ENCODE data around the gene PIAS3.

PIAS3 gene

GRCh38 chr1:145871994-145872924 is 13.4 kb upstream of the PIAS3 start:
- Histone ChIP-seq H3K9me3 (ENCODE audit: insufficient read depth, low read length) (no peaks in the 10 kb centered on the region), H3K4me1 (ENCODE audit: insufficient read depth, insufficient read length) (peaks cover 3% of the 10 kb centered on the region), H3K9ac (ENCODE audit: insufficient read length, low read depth) (no peak overlapping the region), H3K4me3 (ENCODE audit: insufficient read length, low read depth) (no peak overlapping the region), H3K36me3 (ENCODE audit: insufficient read depth, insufficient read length, low read length) (no peaks in the 10 kb centered on the region), H3K27me3 (ENCODE audit: insufficient read depth, insufficient read length) (peaks cover 5% of the 10 kb centered on the region)
- no peak for DNase-seq (ENCODE audit: low read depth, low spot score)
- TF ChIP-seq SUZ12 (IDR thresholded peaks at IDR 0.05; ENCODE audit: extremely low read depth, insufficient read depth, insufficient read length) (no peak), YY1 (IDR thresholded peaks at IDR 0.05; ENCODE audit: insufficient read depth, insufficient read length) (no peak), ZNF274 (IDR thresholded peaks at IDR 0.05; ENCODE audit: low read depth, low read length) (no peak)

GRCh38 chr1:145868232-145868631 is 9.4 kb upstream of the PIAS3 start:
- DNase-seq (ENCODE audit: low read depth, low spot score): no peak
- Histone ChIP-seq H3K9me3 (ENCODE audit: insufficient read depth, low read length) (no peaks in the 10 kb centered on the region), H3K4me3 (ENCODE audit: insufficient read length, low read depth) (no peak overlapping the region), H3K27me3 (ENCODE audit: insufficient read depth, insufficient read length) (no peaks in the 10 kb centered on the region), H3K9ac (ENCODE audit: insufficient read length, low read depth) (no peak overlapping the region), H3K36me3 (ENCODE audit: insufficient read depth, insufficient read length, low read length) (no peaks in the 10 kb centered on the region), H3K4me1 (ENCODE audit: insufficient read depth, insufficient read length) (peaks cover 4% of the 10 kb centered on the region)
- TF ChIP-seq YY1 (IDR thresholded peaks at IDR 0.05; ENCODE audit: insufficient read depth, insufficient read length) (no peak), SUZ12 (IDR thresholded peaks at IDR 0.05; ENCODE audit: extremely low read depth, insufficient read depth, insufficient read length) (no peak), ZNF274 (IDR thresholded peaks at IDR 0.05; ENCODE audit: low read depth, low read length) (no peak)

GRCh38 chr1:145863282-145864018 is 4.6 kb upstream of the PIAS3 start:
- TF ChIP-seq ZNF274 (IDR thresholded peaks at IDR 0.05; ENCODE audit: low read depth, low read length): no peak
- no peak for TF ChIP-seq YY1 (IDR thresholded peaks at IDR 0.05; ENCODE audit: insufficient read depth, insufficient read length)
- no peak for TF ChIP-seq SUZ12 (IDR thresholded peaks at IDR 0.05; ENCODE audit: extremely low read depth, insufficient read depth, insufficient read length)
- Histone ChIP-seq H3K27me3 (ENCODE audit: insufficient read depth, insufficient read length) (no peaks in the 10 kb centered on the region), H3K4me3 (ENCODE audit: insufficient read length, low read depth) (no peak overlapping the region), H3K36me3 (ENCODE audit: insufficient read depth, insufficient read length, low read length) (no peaks in the 10 kb centered on the region), H3K9ac (ENCODE audit: insufficient read length, low read depth) (no peak overlapping the region), H3K9me3 (ENCODE audit: insufficient read depth, low read length) (no peaks in the 10 kb centered on the region), H3K4me1 (ENCODE audit: insufficient read depth, insufficient read length) (peaks cover 7% of the 10 kb centered on the region)
- no peak for DNase-seq (ENCODE audit: low read depth, low spot score)

- TF ChIP-seq SUZ12 (IDR thresholded peaks at IDR 0.05; ENCODE audit: extremely low read depth, insufficient read depth, insufficient read length) (no peak), YY1 (IDR thresholded peaks at IDR 0.05; ENCODE audit: insufficient read depth, insufficient read length) (no peak), ZNF274 (IDR thresholded peaks at IDR 0.05; ENCODE audit: low read depth, low read length) (no peak)
- peak overlapping the region; percentile 87 for H3K9ac ChIP-seq (ENCODE audit: insufficient read length, low read depth)
- peaks cover 10% of the 10 kb centered on the region; the same call in 1 of the 2 replicates for H3K9me3 ChIP-seq (ENCODE audit: insufficient read depth, low read length)
- H3K27me3 ChIP-seq (ENCODE audit: insufficient read depth, insufficient read length): no peaks in the 10 kb centered on the region
- peaks cover 29% of the 10 kb centered on the region for H3K36me3 ChIP-seq (ENCODE audit: insufficient read depth, insufficient read length, low read length)
- peak overlapping the region; percentile 92 for H3K4me3 ChIP-seq (ENCODE audit: insufficient read length, low read depth)
- H3K4me1 ChIP-seq (ENCODE audit: insufficient read depth, insufficient read length): peaks cover 20% of the 10 kb centered on the region
- peak; percentile 89 for DNase-seq (ENCODE audit: low read depth, low spot score)
These were observed 676 bp upstream of the PIAS3 start for GRCh38 chr1:145859491-145860023.

DNA sequence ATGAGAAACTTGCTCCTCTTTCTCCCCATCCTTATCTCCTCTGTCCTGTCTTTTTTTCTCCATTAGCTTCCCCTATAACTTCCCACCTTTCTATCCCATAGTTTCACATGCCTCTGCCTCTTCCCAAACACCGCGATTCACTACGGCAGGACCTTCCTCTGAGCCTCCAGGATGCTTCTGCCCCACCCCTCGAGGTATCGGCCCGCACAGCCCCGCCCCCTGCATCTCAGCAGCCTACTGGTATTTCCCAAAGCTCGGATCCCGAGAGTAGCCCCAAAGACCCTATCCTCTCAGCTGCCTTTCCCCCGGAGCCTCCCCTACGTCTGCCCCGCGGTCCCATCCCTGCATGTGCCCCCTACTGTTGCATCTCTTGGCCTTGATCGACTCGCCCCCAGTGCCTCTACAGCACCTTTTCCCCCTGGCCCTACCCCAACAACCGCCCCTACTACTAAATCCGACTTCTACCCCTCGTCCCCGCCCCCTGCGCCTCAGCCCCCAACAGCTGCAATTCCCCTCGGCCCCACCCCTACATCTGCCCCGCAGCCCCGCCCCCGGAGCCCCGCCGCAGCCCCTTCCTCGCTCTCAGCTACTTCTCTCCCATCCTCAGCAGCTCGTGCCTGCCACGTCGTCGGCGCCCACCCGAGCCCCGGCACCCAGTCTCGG is 512 bp downstream of the PIAS3 start:
- peak; percentile 75 for DNase-seq (ENCODE audit: low read depth, low spot score)

GRCh38 chr1:145857170-145857569 is 1.7 kb downstream of the PIAS3 start:
- no peak overlapping the region for H3K4me3 ChIP-seq (ENCODE audit: insufficient read length, low read depth)
- H3K9ac ChIP-seq (ENCODE audit: insufficient read length, low read depth): no peak overlapping the region
- TF ChIP-seq ZNF274 (IDR thresholded peaks at IDR 0.05; ENCODE audit: low read depth, low read length) (no peak), YY1 (IDR thresholded peaks at IDR 0.05; ENCODE audit: insufficient read depth, insufficient read length) (no peak), SUZ12 (IDR thresholded peaks at IDR 0.05; ENCODE audit: extremely low read depth, insufficient read depth, insufficient read length) (no peak)
- H3K9me3 ChIP-seq (ENCODE audit: insufficient read depth, low read length): peaks cover 10% of the 10 kb centered on the region; the same call in 1 of the 2 replicates
- DNase-seq (ENCODE audit: low read depth, low spot score): no peak
- H3K36me3 ChIP-seq (ENCODE audit: insufficient read depth, insufficient read length, low read length): peaks cover 52% of the 10 kb centered on the region
- H3K27me3 ChIP-seq (ENCODE audit: insufficient read depth, insufficient read length): no peaks in the 10 kb centered on the region
- peaks cover 17% of the 10 kb centered on the region for H3K4me1 ChIP-seq (ENCODE audit: insufficient read depth, insufficient read length)

More for the DNA sequence above, 512 bp downstream of the PIAS3 start:
- Histone ChIP-seq H3K36me3 (ENCODE audit: insufficient read depth, insufficient read length, low read length) (peaks cover 41% of the 10 kb centered on the region), H3K9ac (ENCODE audit: insufficient read length, low read depth) (peak overlapping the region; percentile 86), H3K27me3 (ENCODE audit: insufficient read depth, insufficient read length) (no peaks in the 10 kb centered on the region), H3K9me3 (ENCODE audit: insufficient read depth, low read length) (peaks cover 10% of the 10 kb centered on the region; the same call in 1 of the 2 replicates), H3K4me3 (ENCODE audit: insufficient read length, low read depth) (peak overlapping the region; percentile 92), H3K4me1 (ENCODE audit: insufficient read depth, insufficient read length) (peaks cover 20% of the 10 kb centered on the region)
- TF ChIP-seq SUZ12 (IDR thresholded peaks at IDR 0.05; ENCODE audit: extremely low read depth, insufficient read depth, insufficient read length) (no peak), YY1 (IDR thresholded peaks at IDR 0.05; ENCODE audit: insufficient read depth, insufficient read length) (no peak), ZNF274 (IDR thresholded peaks at IDR 0.05; ENCODE audit: low read depth, low read length) (no peak)
